ENCODE measurements around the gene RIPPLY2. TPM values are rescaled to one million over a fixed set of nuclear protein-coding genes. Genes with fewer than 3 reads are reported as not detected.
"Not testable (repeated sequence)": the region's sequence is repeated elsewhere in the genome, so short reads cannot be mapped to it uniquely, and the experiment has no call there.

Gene RIPPLY2
- total RNA-seq, 5 donors from 2014 or later (not counting 1 experiment from before 2014, with no cell fraction given): not detected

GRCh38 chr6:83885984-83886383 is 32.8 kb downstream of the RIPPLY2 start:
- Histone ChIP-seq H3K27me3 (replicated peaks in 1 of 2; ENCODE audit: control insufficient read depth in 2 of 2, extremely low read depth in 1 of 2, insufficient read depth in 2 of 2, low read length in 1 of 2) (no peaks in the 10 kb centered on the region), H3K4me1 (ENCODE audit: control insufficient read depth in 1 of 2, extremely low read depth in 1 of 2, insufficient read depth in 2 of 2, low read length in 2 of 2) (no peaks in the 10 kb centered on the region), H3K27ac (ENCODE audit: low read length) (no peak overlapping the region), H3K36me3 (ENCODE audit: control insufficient read depth in 2 of 2, extremely low read depth in 1 of 2, insufficient read depth in 1 of 2, low read length in 1 of 2) (no peaks in the 10 kb centered on the region), H3K4me3 (ENCODE audit: control insufficient read depth in 1 of 2, extremely low read depth in 1 of 2, low read length in 1 of 2) (no peak overlapping the region), H3K9me3 (no peaks in the 10 kb centered on the region)
- H3K36me3 Mint-ChIP-seq: peaks cover 10% of the 10 kb centered on the region
- no peak overlapping the region for H3K4me3 Mint-ChIP-seq
- WGBS (ENCODE audit: insufficient coverage): no CpG with 5 or more reads among the region's 2 CpGs
- no peaks in the 10 kb centered on the region for H3K27me3 Mint-ChIP-seq
- ChIA-PET POLR2A (no interaction called here), CTCF (interaction anchor here in 1 of 2 donors (1.0 kb wide), 1 partner anchor 1653 kb away, joined by 3 read pairs; no protein-coding TSS in a partner anchor)
- no peaks in the 10 kb centered on the region for H3K9me3 Mint-ChIP-seq
- DNase-seq (no peak), ATAC-seq (replicated peaks in 1 of 4) (no peak)
- peaks cover 19 to 30% (median 26%) of the 10 kb centered on the region in 3 donors for H3K4me1 Mint-ChIP-seq
- H3K27ac Mint-ChIP-seq: no peak overlapping the region

GRCh38 chr6:83889621-83890020 is 36.5 kb downstream of the RIPPLY2 start:
- H3K4me3 ChIP-seq (ENCODE audit: control insufficient read depth in 1 of 2, extremely low read depth in 1 of 2, low read length in 1 of 2): no peak overlapping the region
- H3K9me3 ChIP-seq: no peaks in the 10 kb centered on the region
- DNase-seq: no peak
- no peaks in the 10 kb centered on the region for H3K27me3 Mint-ChIP-seq
- H3K27me3 ChIP-seq (replicated peaks in 1 of 2; ENCODE audit: control insufficient read depth in 2 of 2, extremely low read depth in 1 of 2, insufficient read depth in 2 of 2, low read length in 1 of 2): no peaks in the 10 kb centered on the region
- ATAC-seq (replicated peaks in 1 of 4): no peak
- H3K36me3 ChIP-seq (ENCODE audit: control insufficient read depth in 2 of 2, extremely low read depth in 1 of 2, insufficient read depth in 1 of 2, low read length in 1 of 2): no peaks in the 10 kb centered on the region
- no peaks in the 10 kb centered on the region for H3K4me1 ChIP-seq (ENCODE audit: control insufficient read depth in 1 of 2, extremely low read depth in 1 of 2, insufficient read depth in 2 of 2, low read length in 2 of 2)
- ChIA-PET POLR2A (no interaction called here), CTCF (interaction anchor here in 1 of 2 donors (1.4 kb wide), 1 partner anchor 1434 kb away, joined by 3 read pairs; no protein-coding TSS in a partner anchor)
- H3K4me3 Mint-ChIP-seq: no peak overlapping the region
- H3K36me3 Mint-ChIP-seq: peaks cover 29% of the 10 kb centered on the region
- WGBS (ENCODE audit: insufficient coverage): no CpG with 5 or more reads among the region's 1 CpG
- H3K27ac ChIP-seq (ENCODE audit: low read length): no peak overlapping the region
- peaks cover 39 to 47% (median 45%) of the 10 kb centered on the region in 3 donors for H3K4me1 Mint-ChIP-seq
- H3K27ac Mint-ChIP-seq: no peak overlapping the region
- H3K9me3 Mint-ChIP-seq: no peaks in the 10 kb centered on the region

- no peaks in the 10 kb centered on the region for H3K4me1 ChIP-seq (ENCODE audit: control insufficient read depth in 1 of 2, extremely low read depth in 1 of 2, insufficient read depth in 2 of 2, low read length in 2 of 2)
- no peak overlapping the region for H3K27ac ChIP-seq (ENCODE audit: low read length)
- CTCF ChIA-PET: no interaction called here
- Mint-ChIP-seq H3K27me3 (no peaks in the 10 kb centered on the region), H3K4me3 (no peak overlapping the region), H3K4me1 (peaks cover 43 to 46% (median 45%) of the 10 kb centered on the region in 3 donors), H3K36me3 (peaks cover 37% of the 10 kb centered on the region), H3K27ac (no peak overlapping the region), H3K9me3 (no peaks in the 10 kb centered on the region)
- H3K36me3 ChIP-seq (ENCODE audit: control insufficient read depth in 2 of 2, extremely low read depth in 1 of 2, insufficient read depth in 1 of 2, low read length in 1 of 2): no peaks in the 10 kb centered on the region
- POLR2A ChIA-PET: no interaction called here
- ATAC-seq (replicated peaks in 1 of 4) (no peak), DNase-seq (no peak)
- H3K4me3 ChIP-seq (ENCODE audit: control insufficient read depth in 1 of 2, extremely low read depth in 1 of 2, low read length in 1 of 2): no peak overlapping the region
- H3K9me3 ChIP-seq: no peaks in the 10 kb centered on the region
- H3K27me3 ChIP-seq (replicated peaks in 1 of 2; ENCODE audit: control insufficient read depth in 2 of 2, extremely low read depth in 1 of 2, insufficient read depth in 2 of 2, low read length in 1 of 2): no peaks in the 10 kb centered on the region
- no CpG with 5 or more reads among the region's 4 CpGs for WGBS (ENCODE audit: insufficient coverage)
These were observed 37.4 kb downstream of the RIPPLY2 start for GRCh38 chr6:83890520-83890919.

- no peak overlapping the region for H3K4me3 ChIP-seq (ENCODE audit: control insufficient read depth in 1 of 2, extremely low read depth in 1 of 2, low read length in 1 of 2)
- 76% methylated on average over 3 of the region's 4 CpGs for WGBS (ENCODE audit: insufficient coverage)
- CTCF ChIA-PET: no interaction called here
- no peaks in the 10 kb centered on the region for H3K9me3 ChIP-seq
- no peak for ATAC-seq (replicated peaks in 1 of 4)
- Mint-ChIP-seq H3K4me3 (no peak overlapping the region), H3K27me3 (no peaks in the 10 kb centered on the region), H3K36me3 (peaks cover 46% of the 10 kb centered on the region), H3K4me1 (peaks cover 40 to 46% (median 43%) of the 10 kb centered on the region in 3 donors), H3K9me3 (no peaks in the 10 kb centered on the region), H3K27ac (no peak overlapping the region)
- POLR2A ChIA-PET: no interaction called here
- H3K27ac ChIP-seq (ENCODE audit: low read length): no peak overlapping the region
- H3K36me3 ChIP-seq (ENCODE audit: control insufficient read depth in 2 of 2, extremely low read depth in 1 of 2, insufficient read depth in 1 of 2, low read length in 1 of 2): no peaks in the 10 kb centered on the region
- no peak for DNase-seq
- no peaks in the 10 kb centered on the region for H3K4me1 ChIP-seq (ENCODE audit: control insufficient read depth in 1 of 2, extremely low read depth in 1 of 2, insufficient read depth in 2 of 2, low read length in 2 of 2)
- no peaks in the 10 kb centered on the region for H3K27me3 ChIP-seq (replicated peaks in 1 of 2; ENCODE audit: control insufficient read depth in 2 of 2, extremely low read depth in 1 of 2, insufficient read depth in 2 of 2, low read length in 1 of 2)
These were observed 38.4 kb downstream of the RIPPLY2 start for GRCh38 chr6:83891586-83891985.

- no peak overlapping the region for H3K27ac Mint-ChIP-seq
- H3K4me3 ChIP-seq (ENCODE audit: control insufficient read depth in 1 of 2, extremely low read depth in 1 of 2, low read length in 1 of 2): no peak overlapping the region
- peaks cover 37 to 46% (median 43%) of the 10 kb centered on the region in 3 donors for H3K4me1 Mint-ChIP-seq
- ChIA-PET POLR2A (no interaction called here), CTCF (no interaction called here)
- no peaks in the 10 kb centered on the region for H3K9me3 Mint-ChIP-seq
- ATAC-seq (replicated peaks in 1 of 4) (no peak), DNase-seq (no peak)
- H3K4me3 Mint-ChIP-seq: no peak overlapping the region
- no peak overlapping the region for H3K27ac ChIP-seq (ENCODE audit: low read length)
- H3K27me3 ChIP-seq (replicated peaks in 1 of 2; ENCODE audit: control insufficient read depth in 2 of 2, extremely low read depth in 1 of 2, insufficient read depth in 2 of 2, low read length in 1 of 2): no peaks in the 10 kb centered on the region
- no peaks in the 10 kb centered on the region for H3K36me3 ChIP-seq (ENCODE audit: control insufficient read depth in 2 of 2, extremely low read depth in 1 of 2, insufficient read depth in 1 of 2, low read length in 1 of 2)
- no CpG with 5 or more reads among the region's 1 CpG for WGBS (ENCODE audit: insufficient coverage)
- H3K4me1 ChIP-seq (ENCODE audit: control insufficient read depth in 1 of 2, extremely low read depth in 1 of 2, insufficient read depth in 2 of 2, low read length in 2 of 2): no peaks in the 10 kb centered on the region
- H3K27me3 Mint-ChIP-seq: no peaks in the 10 kb centered on the region
- H3K9me3 ChIP-seq: no peaks in the 10 kb centered on the region
- H3K36me3 Mint-ChIP-seq: peaks cover 56% of the 10 kb centered on the region
These were observed 39.9 kb downstream of the RIPPLY2 start for GRCh38 chr6:83893024-83893423.

GRCh38 chr6:83897094-83897493 is 43.9 kb downstream of the RIPPLY2 start:
- Mint-ChIP-seq H3K36me3 (peaks cover 73% of the 10 kb centered on the region), H3K4me1 (peaks cover 32 to 45% (median 34%) of the 10 kb centered on the region in 3 donors), H3K9me3 (peaks cover 4 to 16% (median 8%) of the 10 kb centered on the region in 3 donors)
- CTCF ChIA-PET; POLR2A ChIA-PET; H3K27me3 ChIP-seq (replicated peaks in 1 of 2; ENCODE audit: control insufficient read depth in 2 of 2, extremely low read depth in 1 of 2, insufficient read depth in 2 of 2, low read length in 1 of 2); H3K9me3 ChIP-seq; H3K27me3 Mint-ChIP-seq; ATAC-seq (replicated peaks in 1 of 4); H3K27ac Mint-ChIP-seq; H3K4me3 ChIP-seq (ENCODE audit: control insufficient read depth in 1 of 2, extremely low read depth in 1 of 2, low read length in 1 of 2); H3K36me3 ChIP-seq (ENCODE audit: control insufficient read depth in 2 of 2, extremely low read depth in 1 of 2, insufficient read depth in 1 of 2, low read length in 1 of 2); H3K4me1 ChIP-seq (ENCODE audit: control insufficient read depth in 1 of 2, extremely low read depth in 1 of 2, insufficient read depth in 2 of 2, low read length in 2 of 2); H3K27ac ChIP-seq (ENCODE audit: low read length); H3K4me3 Mint-ChIP-seq; DNase-seq: not testable (repeated sequence)
- WGBS (ENCODE audit: insufficient coverage): no CpG with 5 or more reads among the region's 2 CpGs

GRCh38 chr6:83901624-83902023 is 48.5 kb downstream of the RIPPLY2 start:
- Histone ChIP-seq H3K9me3 (peaks cover 6% of the 10 kb centered on the region), H3K27me3 (replicated peaks in 1 of 2; ENCODE audit: control insufficient read depth in 2 of 2, extremely low read depth in 1 of 2, insufficient read depth in 2 of 2, low read length in 1 of 2) (no peaks in the 10 kb centered on the region), H3K4me1 (ENCODE audit: control insufficient read depth in 1 of 2, extremely low read depth in 1 of 2, insufficient read depth in 2 of 2, low read length in 2 of 2) (peaks cover 0 to 6% of the 10 kb centered on the region in 2 experiments), H3K27ac (ENCODE audit: low read length) (no peak overlapping the region), H3K36me3 (ENCODE audit: control insufficient read depth in 2 of 2, extremely low read depth in 1 of 2, insufficient read depth in 1 of 2, low read length in 1 of 2) (no peaks in the 10 kb centered on the region), H3K4me3 (ENCODE audit: control insufficient read depth in 1 of 2, extremely low read depth in 1 of 2, low read length in 1 of 2) (no peak overlapping the region)
- Mint-ChIP-seq H3K27me3 (no peaks in the 10 kb centered on the region), H3K27ac (no peak overlapping the region), H3K4me1 (peaks cover 33 to 51% (median 41%) of the 10 kb centered on the region in 3 donors), H3K36me3 (peaks cover 78% of the 10 kb centered on the region), H3K4me3 (peak overlapping the region in 1 of 3 donors; percentile 17), H3K9me3 (peaks cover 12 to 43% (median 33%) of the 10 kb centered on the region in 3 donors)
- POLR2A ChIA-PET: no interaction called here
- CTCF ChIA-PET: no interaction called here
- DNase-seq: no peak
- WGBS (ENCODE audit: insufficient coverage): no CpG with 5 or more reads among the region's 1 CpG
- ATAC-seq (replicated peaks in 1 of 4): no peak

Data from T-cell (primary cell).